ENCODE measurements around the gene CCDC57.

CCDC57 gene

DNA sequence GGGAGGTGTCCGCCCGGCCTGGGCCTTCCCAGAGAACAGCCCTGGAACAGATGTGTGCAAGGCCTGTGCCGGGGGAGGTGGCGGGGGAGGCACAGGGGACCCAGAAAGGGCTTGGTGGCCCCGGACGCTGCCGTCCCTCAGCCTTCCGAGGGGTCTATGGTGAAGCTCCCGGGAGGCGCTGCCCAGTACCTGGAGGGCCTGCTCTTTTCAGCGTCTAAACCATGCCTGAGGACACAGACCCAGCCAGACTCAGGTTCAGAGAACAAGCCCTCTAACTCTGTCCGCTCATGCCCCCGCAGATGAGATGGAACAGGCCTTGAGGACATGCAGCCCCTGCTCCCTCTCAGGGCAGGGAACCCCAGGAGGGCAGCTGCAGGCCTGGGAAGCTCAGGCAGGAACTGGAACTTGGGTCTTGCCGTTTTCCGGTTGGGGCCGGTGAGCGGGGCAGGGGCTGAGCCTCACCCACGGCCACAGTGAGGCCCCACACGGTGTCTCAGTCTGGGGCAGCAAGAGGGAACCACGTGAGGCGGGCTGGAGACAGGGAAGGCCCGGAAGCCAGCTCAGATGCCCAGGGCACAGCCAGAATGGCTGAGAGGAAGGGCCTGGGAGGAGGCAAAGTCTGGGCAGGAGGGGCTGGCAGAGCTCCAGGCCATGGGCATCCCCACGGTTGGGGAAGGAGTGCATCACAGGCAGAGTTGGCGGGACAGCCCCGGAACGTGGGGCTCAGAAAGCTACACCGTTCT is 28.7 kb upstream of the CCDC57 start:
- H3K4me3 ChIP-seq (ENCODE audit: insufficient read depth, low read length, poor library complexity, severe bottlenecking), result no peak overlapping the region
- H3K27me3 ChIP-seq (ENCODE audit: low read length), result no peaks in the 10 kb centered on the region
- no peaks in the 10 kb centered on the region for H4K20me1 ChIP-seq (ENCODE audit: low read depth, low read length)
- no peaks in the 10 kb centered on the region for H3K9me2 ChIP-seq (replicated peaks; ENCODE audit: insufficient read depth, low read length)
- H3F3A ChIP-seq (ENCODE audit: insufficient read depth), result no peaks in the 10 kb centered on the region
- no peak overlapping the region for H3K9ac ChIP-seq (ENCODE audit: low read length)
- H3K9me3 ChIP-seq (ENCODE audit: insufficient read depth, low read length), result no peaks in the 10 kb centered on the region
- no peak overlapping the region for H3K4me2 ChIP-seq (ENCODE audit: low read depth, low read length, poor library complexity, severe bottlenecking)
- no peaks in the 10 kb centered on the region for H3K79me2 ChIP-seq (ENCODE audit: insufficient read depth, low read length)
- TF ChIP-seq, protein P1, sequence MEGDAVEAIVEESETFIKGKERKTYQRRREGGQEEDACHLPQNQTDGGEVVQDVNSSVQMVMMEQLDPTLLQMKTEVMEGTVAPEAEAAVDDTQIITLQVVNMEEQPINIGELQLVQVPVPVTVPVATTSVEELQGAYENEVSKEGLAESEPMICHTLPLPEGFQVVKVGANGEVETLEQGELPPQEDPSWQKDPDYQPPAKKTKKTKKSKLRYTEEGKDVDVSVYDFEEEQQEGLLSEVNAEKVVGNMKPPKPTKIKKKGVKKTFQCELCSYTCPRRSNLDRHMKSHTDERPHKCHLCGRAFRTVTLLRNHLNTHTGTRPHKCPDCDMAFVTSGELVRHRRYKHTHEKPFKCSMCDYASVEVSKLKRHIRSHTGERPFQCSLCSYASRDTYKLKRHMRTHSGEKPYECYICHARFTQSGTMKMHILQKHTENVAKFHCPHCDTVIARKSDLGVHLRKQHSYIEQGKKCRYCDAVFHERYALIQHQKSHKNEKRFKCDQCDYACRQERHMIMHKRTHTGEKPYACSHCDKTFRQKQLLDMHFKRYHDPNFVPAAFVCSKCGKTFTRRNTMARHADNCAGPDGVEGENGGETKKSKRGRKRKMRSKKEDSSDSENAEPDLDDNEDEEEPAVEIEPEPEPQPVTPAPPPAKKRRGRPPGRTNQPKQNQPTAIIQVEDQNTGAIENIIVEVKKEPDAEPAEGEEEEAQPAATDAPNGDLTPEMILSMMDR (IDR thresholded peaks at IDR 0.05; ENCODE audit: insufficient read depth, low read length, poor library complexity, severe bottlenecking), result no peak
- no peak for TF ChIP-seq EZH2phosphoT487 (conservative IDR thresholded peaks at IDR 0.05; ENCODE audit: low read length)
- H3K27ac ChIP-seq (ENCODE audit: low read depth, low read length), result no peak overlapping the region
- H2AFZ ChIP-seq (ENCODE audit: low read depth, low read length, severe bottlenecking), result no peak overlapping the region
- no peaks in the 10 kb centered on the region for H3K36me3 ChIP-seq (ENCODE audit: low read length)

- no peak overlapping the region for H3K9ac ChIP-seq (ENCODE audit: low read length)
- H2AFZ ChIP-seq (ENCODE audit: low read depth, low read length, severe bottlenecking), result no peak overlapping the region
- no peaks in the 10 kb centered on the region for H3K79me2 ChIP-seq (ENCODE audit: insufficient read depth, low read length)
- no peak overlapping the region for H3K27ac ChIP-seq (ENCODE audit: low read depth, low read length)
- no peaks in the 10 kb centered on the region for H4K20me1 ChIP-seq (ENCODE audit: low read depth, low read length)
- H3K4me3 ChIP-seq (ENCODE audit: insufficient read depth, low read length, poor library complexity, severe bottlenecking), result no peak overlapping the region
- no peaks in the 10 kb centered on the region for H3K9me2 ChIP-seq (replicated peaks; ENCODE audit: insufficient read depth, low read length)
- H3F3A ChIP-seq (ENCODE audit: insufficient read depth), result no peaks in the 10 kb centered on the region
- H3K4me2 ChIP-seq (ENCODE audit: low read depth, low read length, poor library complexity, severe bottlenecking), result no peak overlapping the region
- H3K27me3 ChIP-seq (ENCODE audit: low read length), result no peaks in the 10 kb centered on the region
- H3K36me3 ChIP-seq (ENCODE audit: low read length), result no peaks in the 10 kb centered on the region
- TF ChIP-seq, protein P1 (IDR thresholded peaks at IDR 0.05; ENCODE audit: insufficient read depth, low read length, poor library complexity, severe bottlenecking), result no peak
- TF ChIP-seq EZH2phosphoT487 (conservative IDR thresholded peaks at IDR 0.05; ENCODE audit: low read length), result no peak
- no peaks in the 10 kb centered on the region for H3K9me3 ChIP-seq (ENCODE audit: insufficient read depth, low read length)
Observed at GRCh38 chr17:82240506-82241182, 28.0 kb upstream of the CCDC57 start.

DNA sequence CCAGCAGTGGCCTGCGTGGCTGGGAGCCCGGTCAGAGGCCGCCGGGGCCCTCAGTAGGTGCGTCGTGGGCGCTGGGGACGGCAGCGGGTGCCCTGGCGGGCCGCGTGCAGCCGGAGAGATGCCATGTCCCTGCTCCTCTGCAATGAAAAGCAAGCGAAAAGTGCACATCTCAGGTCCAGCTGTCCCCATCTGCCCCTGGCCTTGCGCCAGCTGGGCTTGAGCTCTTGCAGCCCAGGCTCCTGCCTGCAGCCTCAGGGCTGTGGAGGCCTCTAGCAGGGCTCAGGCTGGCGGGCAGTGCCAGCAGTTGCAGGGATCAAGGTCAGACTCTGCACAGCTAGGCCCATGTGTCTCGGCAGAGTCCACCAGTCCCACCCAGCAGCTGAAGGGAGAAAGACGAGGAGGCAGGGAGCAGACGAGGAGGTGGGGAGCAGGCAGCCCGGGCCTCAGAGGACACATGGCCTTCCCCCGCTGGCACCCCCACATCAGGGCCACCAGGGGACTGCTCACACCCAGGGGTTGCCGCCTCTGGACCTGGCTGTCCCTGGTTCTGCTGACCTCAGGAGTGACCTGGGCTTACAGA is 27.4 kb upstream of the CCDC57 start:
- Histone ChIP-seq H3F3A (ENCODE audit: insufficient read depth) (no peaks in the 10 kb centered on the region), H3K79me2 (ENCODE audit: insufficient read depth, low read length) (no peaks in the 10 kb centered on the region), H3K27ac (ENCODE audit: low read depth, low read length) (no peak overlapping the region), H3K4me3 (ENCODE audit: insufficient read depth, low read length, poor library complexity, severe bottlenecking) (no peak overlapping the region), H3K9me2 (replicated peaks; ENCODE audit: insufficient read depth, low read length) (no peaks in the 10 kb centered on the region), H3K9me3 (ENCODE audit: insufficient read depth, low read length) (no peaks in the 10 kb centered on the region), H3K9ac (ENCODE audit: low read length) (no peak overlapping the region), H2AFZ (ENCODE audit: low read depth, low read length, severe bottlenecking) (no peak overlapping the region), H3K4me2 (ENCODE audit: low read depth, low read length, poor library complexity, severe bottlenecking) (no peak overlapping the region), H3K36me3 (ENCODE audit: low read length) (no peaks in the 10 kb centered on the region), H4K20me1 (ENCODE audit: low read depth, low read length) (no peaks in the 10 kb centered on the region), H3K27me3 (ENCODE audit: low read length) (no peaks in the 10 kb centered on the region)
- no peak for TF ChIP-seq EZH2phosphoT487 (conservative IDR thresholded peaks at IDR 0.05; ENCODE audit: low read length)
- TF ChIP-seq, protein P1 (IDR thresholded peaks at IDR 0.05; ENCODE audit: insufficient read depth, low read length, poor library complexity, severe bottlenecking), result no peak

All from SU-DHL-6 (cell line).